ENCODE data around the gene NKTR.

NKTR gene

DNA sequence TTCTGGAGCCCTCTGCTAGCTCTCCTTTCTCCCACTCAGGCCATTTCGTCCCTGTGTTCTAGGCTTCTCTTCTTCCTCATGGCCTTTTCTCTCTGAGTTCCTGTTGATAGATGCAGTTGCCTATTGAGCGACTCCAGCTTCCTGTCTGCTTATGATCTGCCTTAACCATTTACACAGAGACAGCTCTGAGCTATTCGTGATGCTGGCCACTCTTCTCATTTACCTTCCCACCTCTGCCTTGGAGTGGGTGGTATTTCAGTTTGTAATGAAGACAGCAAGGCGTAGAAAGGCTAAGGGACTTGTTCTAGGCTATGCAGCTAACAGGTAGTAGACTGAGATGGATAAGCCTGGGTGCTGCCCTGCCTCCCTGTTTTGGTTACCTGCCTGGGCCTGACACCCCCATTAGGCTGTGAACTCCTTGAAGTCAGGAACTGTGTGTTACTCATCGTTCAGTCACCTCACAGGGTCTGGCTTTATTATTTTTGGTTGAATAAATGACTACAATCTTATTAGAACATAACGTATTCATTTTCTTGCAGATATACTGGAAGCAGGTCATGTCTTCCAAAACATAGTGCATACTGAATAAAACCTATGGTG, 40.4 kb downstream of the NKTR start:
- no peaks in the 10 kb centered on the region for H3K9me3 ChIP-seq (ENCODE audit: severe bottlenecking)
- 0 out of 3 replicates have a peak, but pooled peaks have one; percentile 21 for ATAC-seq (ENCODE audit: low read depth)
- no peaks in the 10 kb centered on the region for H3K4me1 ChIP-seq (ENCODE audit: insufficient read depth, poor library complexity, severe bottlenecking)
- TF ChIP-seq, protein P1, sequence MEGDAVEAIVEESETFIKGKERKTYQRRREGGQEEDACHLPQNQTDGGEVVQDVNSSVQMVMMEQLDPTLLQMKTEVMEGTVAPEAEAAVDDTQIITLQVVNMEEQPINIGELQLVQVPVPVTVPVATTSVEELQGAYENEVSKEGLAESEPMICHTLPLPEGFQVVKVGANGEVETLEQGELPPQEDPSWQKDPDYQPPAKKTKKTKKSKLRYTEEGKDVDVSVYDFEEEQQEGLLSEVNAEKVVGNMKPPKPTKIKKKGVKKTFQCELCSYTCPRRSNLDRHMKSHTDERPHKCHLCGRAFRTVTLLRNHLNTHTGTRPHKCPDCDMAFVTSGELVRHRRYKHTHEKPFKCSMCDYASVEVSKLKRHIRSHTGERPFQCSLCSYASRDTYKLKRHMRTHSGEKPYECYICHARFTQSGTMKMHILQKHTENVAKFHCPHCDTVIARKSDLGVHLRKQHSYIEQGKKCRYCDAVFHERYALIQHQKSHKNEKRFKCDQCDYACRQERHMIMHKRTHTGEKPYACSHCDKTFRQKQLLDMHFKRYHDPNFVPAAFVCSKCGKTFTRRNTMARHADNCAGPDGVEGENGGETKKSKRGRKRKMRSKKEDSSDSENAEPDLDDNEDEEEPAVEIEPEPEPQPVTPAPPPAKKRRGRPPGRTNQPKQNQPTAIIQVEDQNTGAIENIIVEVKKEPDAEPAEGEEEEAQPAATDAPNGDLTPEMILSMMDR (IDR thresholded peaks at IDR 0.05; ENCODE audit: poor library complexity, severe bottlenecking) = no peak
- no peak overlapping the region for H3K27ac ChIP-seq (ENCODE audit: poor library complexity, severe bottlenecking)
- DNase-seq (ENCODE audit: low spot score) = no peak
- H3K36me3 ChIP-seq (ENCODE audit: low read depth) = peaks cover 97% of the 10 kb centered on the region
- no peaks in the 10 kb centered on the region for H3K27me3 ChIP-seq (ENCODE audit: insufficient read depth, poor library complexity, severe bottlenecking)
- no peak overlapping the region for H3K4me3 ChIP-seq (ENCODE audit: severe bottlenecking)

DNA sequence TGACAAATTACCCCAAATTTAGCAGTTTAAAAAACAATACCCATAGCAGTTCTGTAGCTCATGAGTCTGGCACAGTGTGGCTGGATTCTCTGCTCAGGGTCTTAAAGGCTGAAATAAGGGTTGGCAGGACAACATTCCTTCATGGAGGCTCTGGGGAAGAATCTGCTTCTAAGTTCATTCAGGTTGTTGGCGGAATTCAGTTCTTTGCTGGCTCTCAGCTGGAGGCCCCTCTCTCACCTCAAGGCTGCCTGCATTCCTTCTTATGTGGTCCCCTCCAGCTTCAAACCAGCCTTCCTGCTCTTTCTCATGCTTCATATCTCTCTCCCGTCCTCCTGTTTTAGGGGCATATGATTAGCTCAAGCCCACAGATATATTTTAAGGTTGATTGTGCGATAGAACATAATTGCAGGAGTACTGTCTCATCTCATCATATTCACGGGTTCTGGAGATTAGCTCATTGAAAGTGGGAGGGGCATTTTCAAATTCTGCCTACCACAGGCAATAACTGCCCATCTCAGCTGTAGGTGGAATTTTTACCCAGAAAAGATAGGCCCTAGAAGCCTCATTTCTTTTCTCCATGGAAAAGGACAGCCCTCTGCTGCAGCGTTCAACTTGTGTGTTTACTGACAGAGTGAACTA, 47.5 kb downstream of the NKTR start:
- peaks cover 45% of the 10 kb centered on the region for H3K36me3 ChIP-seq (ENCODE audit: low read depth)
- H3K27ac ChIP-seq (ENCODE audit: poor library complexity, severe bottlenecking) = no peak overlapping the region
- TF ChIP-seq, protein P1 (IDR thresholded peaks at IDR 0.05; ENCODE audit: poor library complexity, severe bottlenecking) = no peak
- no peak overlapping the region for H3K4me3 ChIP-seq (ENCODE audit: severe bottlenecking)
- peaks cover 20% of the 10 kb centered on the region for H3K4me1 ChIP-seq (ENCODE audit: insufficient read depth, poor library complexity, severe bottlenecking)
- ATAC-seq (ENCODE audit: low read depth) = no peak
- no peaks in the 10 kb centered on the region for H3K9me3 ChIP-seq (ENCODE audit: severe bottlenecking)
- DNase-seq (ENCODE audit: low spot score) = no peak
- no peaks in the 10 kb centered on the region for H3K27me3 ChIP-seq (ENCODE audit: insufficient read depth, poor library complexity, severe bottlenecking)

DNA sequence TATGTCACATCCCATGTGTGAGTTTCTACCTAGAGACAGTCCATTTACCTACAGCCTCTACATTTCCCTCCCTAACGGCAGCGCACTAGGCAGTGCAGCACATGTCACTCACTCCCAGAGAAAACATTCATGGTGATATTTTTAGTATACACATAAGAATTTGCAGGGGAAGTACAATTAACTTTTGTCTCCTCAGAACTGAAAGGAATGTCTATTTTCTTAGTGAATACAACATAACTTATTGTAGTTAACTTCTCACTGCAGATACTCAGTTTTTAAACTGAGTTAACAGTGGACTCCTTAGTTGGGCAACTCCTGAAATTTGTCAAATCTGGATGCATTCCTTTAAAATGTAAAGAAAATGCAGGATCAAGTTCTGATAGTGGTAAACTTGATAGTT, 48.5 kb downstream of the NKTR start:
- DNase-seq (ENCODE audit: low spot score) = no peak
- H3K36me3 ChIP-seq (ENCODE audit: low read depth) = peaks cover 34% of the 10 kb centered on the region
- H3K9me3 ChIP-seq (ENCODE audit: severe bottlenecking) = no peaks in the 10 kb centered on the region
- no peak for ATAC-seq (ENCODE audit: low read depth)
- no peak overlapping the region for H3K27ac ChIP-seq (ENCODE audit: poor library complexity, severe bottlenecking)
- no peaks in the 10 kb centered on the region for H3K27me3 ChIP-seq (ENCODE audit: insufficient read depth, poor library complexity, severe bottlenecking)
- TF ChIP-seq, protein P1 (IDR thresholded peaks at IDR 0.05; ENCODE audit: poor library complexity, severe bottlenecking) = no peak
- peaks cover 22% of the 10 kb centered on the region for H3K4me1 ChIP-seq (ENCODE audit: insufficient read depth, poor library complexity, severe bottlenecking)
- H3K4me3 ChIP-seq (ENCODE audit: severe bottlenecking) = no peak overlapping the region

DNA sequence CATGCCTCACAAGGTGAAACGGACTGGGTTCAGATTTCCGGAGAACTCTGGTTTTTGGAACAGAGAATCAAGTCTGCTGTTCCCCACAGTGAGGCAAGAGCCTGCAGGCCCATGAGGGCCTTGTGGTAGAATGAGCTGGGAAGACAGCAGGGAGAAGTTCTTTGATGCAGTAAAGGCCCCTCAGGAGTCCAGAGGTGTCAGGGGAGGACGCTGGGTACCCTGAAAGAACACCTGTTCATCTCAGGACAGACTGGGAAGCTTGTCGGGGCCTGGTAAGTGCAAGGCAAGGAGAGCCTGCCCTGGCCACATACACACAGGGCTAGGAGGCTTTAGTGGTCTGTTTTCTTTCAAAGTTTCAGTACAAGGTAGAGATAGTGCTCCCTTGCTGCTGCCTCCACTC, 49.3 kb downstream of the NKTR start:
- no peak for ATAC-seq (ENCODE audit: low read depth)
- Histone ChIP-seq H3K4me1 (ENCODE audit: insufficient read depth, poor library complexity, severe bottlenecking) (peaks cover 22% of the 10 kb centered on the region), H3K4me3 (ENCODE audit: severe bottlenecking) (no peak overlapping the region), H3K36me3 (ENCODE audit: low read depth) (peaks cover 27% of the 10 kb centered on the region), H3K27ac (ENCODE audit: poor library complexity, severe bottlenecking) (no peak overlapping the region), H3K9me3 (ENCODE audit: severe bottlenecking) (no peaks in the 10 kb centered on the region), H3K27me3 (ENCODE audit: insufficient read depth, poor library complexity, severe bottlenecking) (no peaks in the 10 kb centered on the region)
- no peak for DNase-seq (ENCODE audit: low spot score)
- TF ChIP-seq, protein P1 (IDR thresholded peaks at IDR 0.05; ENCODE audit: poor library complexity, severe bottlenecking) = no peak

All from RWPE2 (cell line).